Measurements from ENCODE around the gene PRDM13. TPM values are rescaled to one million over a fixed set of nuclear protein-coding genes. Genes with fewer than 3 reads are reported as not detected.
"Not testable (repeated sequence)": the region's sequence is repeated elsewhere in the genome, so short reads cannot be mapped to it uniquely, and the experiment has no call there.

Gene PRDM13
- total RNA-seq, 1 donor from 2014 or later: not detected

DNA sequence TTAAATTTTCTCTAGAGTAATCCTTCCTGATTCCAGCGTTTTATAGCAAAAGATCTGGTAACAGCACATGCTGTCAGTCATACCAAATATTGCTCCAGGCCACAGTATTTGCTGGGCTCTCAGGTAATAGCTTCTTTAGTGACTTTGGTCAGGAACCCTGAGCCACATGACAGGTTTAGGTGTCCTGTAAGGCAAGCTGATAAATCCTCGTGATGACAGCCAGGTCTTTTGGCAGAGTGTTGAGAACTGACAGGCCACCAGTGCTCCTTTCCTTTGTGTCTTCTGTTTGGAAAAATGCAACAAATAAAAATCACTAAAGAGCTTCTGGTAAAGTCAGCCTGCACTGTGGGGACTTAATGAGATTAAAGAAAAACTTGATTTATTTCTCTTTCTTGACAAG lies 34.6 kb downstream of the PRDM13 start:
- H3K4me3 ChIP-seq: no peak overlapping the region
- TF ChIP-seq POLR2A (IDR thresholded peaks at IDR 0.05): no peak
- TF ChIP-seq POLR2AphosphoS5 (IDR thresholded peaks at IDR 0.05; ENCODE audit: insufficient read depth in 1 of 2, low read depth in 1 of 2): no peak
- TF ChIP-seq, protein P1, sequence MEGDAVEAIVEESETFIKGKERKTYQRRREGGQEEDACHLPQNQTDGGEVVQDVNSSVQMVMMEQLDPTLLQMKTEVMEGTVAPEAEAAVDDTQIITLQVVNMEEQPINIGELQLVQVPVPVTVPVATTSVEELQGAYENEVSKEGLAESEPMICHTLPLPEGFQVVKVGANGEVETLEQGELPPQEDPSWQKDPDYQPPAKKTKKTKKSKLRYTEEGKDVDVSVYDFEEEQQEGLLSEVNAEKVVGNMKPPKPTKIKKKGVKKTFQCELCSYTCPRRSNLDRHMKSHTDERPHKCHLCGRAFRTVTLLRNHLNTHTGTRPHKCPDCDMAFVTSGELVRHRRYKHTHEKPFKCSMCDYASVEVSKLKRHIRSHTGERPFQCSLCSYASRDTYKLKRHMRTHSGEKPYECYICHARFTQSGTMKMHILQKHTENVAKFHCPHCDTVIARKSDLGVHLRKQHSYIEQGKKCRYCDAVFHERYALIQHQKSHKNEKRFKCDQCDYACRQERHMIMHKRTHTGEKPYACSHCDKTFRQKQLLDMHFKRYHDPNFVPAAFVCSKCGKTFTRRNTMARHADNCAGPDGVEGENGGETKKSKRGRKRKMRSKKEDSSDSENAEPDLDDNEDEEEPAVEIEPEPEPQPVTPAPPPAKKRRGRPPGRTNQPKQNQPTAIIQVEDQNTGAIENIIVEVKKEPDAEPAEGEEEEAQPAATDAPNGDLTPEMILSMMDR (IDR thresholded peaks at IDR 0.05): no peak
- H3K36me3 ChIP-seq: no peaks in the 10 kb centered on the region
- H3K4me1 ChIP-seq: no peaks in the 10 kb centered on the region
- H3K9me3 ChIP-seq: no peaks in the 10 kb centered on the region
- DNase-seq (ENCODE audit: extremely low spot score in 2 of 2): no peak
- intact Hi-C loops (cut with DNase I): no loop called here
- H3K27ac ChIP-seq: no peak overlapping the region
- no peaks in the 10 kb centered on the region for H3K27me3 ChIP-seq

DNA sequence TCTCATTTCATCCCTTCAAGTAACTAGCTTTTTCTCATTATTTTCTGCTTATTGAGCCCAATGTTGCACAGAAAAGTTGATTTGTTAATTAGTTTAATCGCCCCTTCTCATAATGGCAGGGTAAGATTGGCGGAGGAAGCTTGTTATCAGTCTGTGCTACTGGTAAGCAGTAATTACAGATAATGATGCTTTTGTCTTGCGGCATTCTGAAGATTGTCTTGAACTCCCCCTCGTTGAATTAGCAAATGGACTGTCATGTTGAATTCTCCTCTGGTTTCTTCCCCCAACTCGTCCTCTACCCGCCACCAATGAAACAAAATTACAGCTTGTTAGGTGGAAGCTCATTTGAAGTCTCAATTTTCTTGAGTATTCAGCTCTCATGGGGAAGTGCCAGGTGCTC lies 39.4 kb downstream of the PRDM13 start:
- no peaks in the 10 kb centered on the region for H3K9me3 ChIP-seq
- H3K36me3 ChIP-seq: no peaks in the 10 kb centered on the region
- H3K4me3 ChIP-seq: no peak overlapping the region
- intact Hi-C loops (cut with DNase I): no loop called here
- H3K27ac ChIP-seq: no peak overlapping the region
- no peak for DNase-seq (ENCODE audit: extremely low spot score in 2 of 2)
- no peaks in the 10 kb centered on the region for H3K27me3 ChIP-seq
- no peaks in the 10 kb centered on the region for H3K4me1 ChIP-seq
- TF ChIP-seq, protein P1 (IDR thresholded peaks at IDR 0.05): no peak
- no peak for TF ChIP-seq POLR2A (IDR thresholded peaks at IDR 0.05)
- TF ChIP-seq POLR2AphosphoS5 (IDR thresholded peaks at IDR 0.05; ENCODE audit: insufficient read depth in 1 of 2, low read depth in 1 of 2): no peak

DNA sequence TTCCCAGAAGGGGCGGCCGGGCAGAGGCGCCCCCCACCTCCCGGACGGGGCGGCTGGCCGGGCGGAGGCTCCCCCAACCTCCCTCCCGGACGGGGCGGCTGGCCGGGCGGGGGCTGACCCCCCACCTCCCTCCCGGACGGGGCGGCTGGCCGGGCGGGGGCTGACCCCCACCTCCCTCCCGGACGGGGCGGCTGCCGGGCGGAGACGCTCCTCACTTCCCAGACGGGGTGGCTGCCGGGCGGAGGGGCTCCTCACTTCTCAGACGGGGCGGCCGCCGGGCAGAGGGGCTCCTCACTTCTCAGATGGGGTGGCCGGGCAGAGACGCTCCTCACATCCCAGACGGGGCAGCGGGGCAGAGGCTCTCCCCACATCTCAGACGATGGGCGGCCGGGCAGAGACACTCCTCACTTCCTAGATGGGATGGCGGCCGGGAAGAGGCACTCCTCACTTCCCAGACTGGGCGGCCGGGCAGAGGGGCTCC lies 43.5 kb downstream of the PRDM13 start:
- H3K9me3 ChIP-seq, H3K4me1 ChIP-seq: not testable (repeated sequence)
- intact Hi-C loops (cut with DNase I): loop anchor here (5.0 kb wide), 1 partner anchor 1843 kb away; no protein-coding TSS in a partner anchor

DNA sequence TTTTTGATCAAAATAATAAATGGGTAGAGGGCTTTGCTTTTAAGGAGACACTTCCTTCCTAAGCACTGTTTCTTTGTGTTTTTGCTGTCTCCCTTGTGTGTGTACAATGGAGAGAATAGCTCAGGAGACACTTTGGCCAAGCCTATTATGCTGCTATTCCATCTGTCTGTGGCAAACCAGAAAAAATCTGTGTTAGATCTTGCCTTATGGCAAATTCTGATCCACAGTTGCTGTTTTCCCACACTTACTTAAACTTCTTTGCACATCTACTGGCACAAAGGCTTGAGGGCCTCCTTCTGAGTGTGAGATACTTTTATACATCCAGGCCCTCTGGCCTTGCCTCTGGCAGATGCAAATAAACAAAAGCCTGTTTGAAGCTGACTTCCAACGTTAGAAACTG lies 53.6 kb downstream of the PRDM13 start:
- no peak for DNase-seq (ENCODE audit: extremely low spot score in 2 of 2)
- TF ChIP-seq, protein P1 (IDR thresholded peaks at IDR 0.05): no peak
- no peak for TF ChIP-seq POLR2A (IDR thresholded peaks at IDR 0.05)
- TF ChIP-seq POLR2AphosphoS5 (IDR thresholded peaks at IDR 0.05; ENCODE audit: insufficient read depth in 1 of 2, low read depth in 1 of 2): no peak
- Histone ChIP-seq H3K4me3 (no peak overlapping the region), H3K27me3 (no peaks in the 10 kb centered on the region), H3K27ac (no peak overlapping the region), H3K4me1 (no peaks in the 10 kb centered on the region), H3K9me3 (no peaks in the 10 kb centered on the region), H3K36me3 (no peaks in the 10 kb centered on the region)
- intact Hi-C loops (cut with DNase I): no loop called here

More for the DNA sequence above, 43.5 kb downstream of the PRDM13 start:
- not testable (repeated sequence) for H3K4me3 ChIP-seq; H3K27me3 ChIP-seq; H3K27ac ChIP-seq; DNase-seq (ENCODE audit: extremely low spot score in 2 of 2); H3K36me3 ChIP-seq

DNA sequence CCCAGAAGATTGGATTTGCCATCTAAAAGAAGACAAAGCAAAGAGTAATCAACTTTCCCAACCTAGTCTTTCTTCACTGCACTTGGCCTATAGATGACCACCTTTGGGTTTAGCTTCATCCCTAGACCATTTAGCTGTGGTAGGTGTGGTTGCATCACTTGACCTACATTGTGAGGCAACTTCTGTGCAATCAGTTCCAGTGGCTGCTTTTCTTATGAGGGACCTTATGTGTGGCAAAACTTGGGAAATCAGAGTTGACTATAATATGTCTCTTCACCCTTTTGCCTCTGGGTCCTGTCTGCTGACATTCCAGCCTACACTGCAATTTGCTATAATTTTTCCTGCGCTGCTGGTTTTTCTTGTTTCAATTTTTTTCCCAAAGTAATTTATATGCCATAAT lies 55.2 kb downstream of the PRDM13 start:
- no peaks in the 10 kb centered on the region for H3K9me3 ChIP-seq
- H3K27me3 ChIP-seq: no peaks in the 10 kb centered on the region
- H3K4me3 ChIP-seq: no peak overlapping the region
- H3K27ac ChIP-seq: no peak overlapping the region
- DNase-seq (ENCODE audit: extremely low spot score in 2 of 2): no peak
- TF ChIP-seq POLR2AphosphoS5 (IDR thresholded peaks at IDR 0.05; ENCODE audit: insufficient read depth in 1 of 2, low read depth in 1 of 2): no peak
- TF ChIP-seq POLR2A (IDR thresholded peaks at IDR 0.05): no peak
- TF ChIP-seq, protein P1 (IDR thresholded peaks at IDR 0.05): no peak
- intact Hi-C loops (cut with DNase I): no loop called here
- no peaks in the 10 kb centered on the region for H3K36me3 ChIP-seq
- H3K4me1 ChIP-seq: no peaks in the 10 kb centered on the region

Data from vagina (tissue), 2 donors.